GM19240 (cell line): ENCODE data around the gene CIZ1.

Experiments
- DNase-seq: peaks from one replicate; pipeline ENCODE4 v3.0.0; 2011; ENCODE audit warnings: low spot score; ENCODE audit not compliant: insufficient read length

CIZ1 gene

GRCh38 chr9:128214571-128215490, 23.5 kb upstream of the CIZ1 start:
- DNase-seq = no peak

- no peak for DNase-seq
Observed at GRCh38 chr9:128213746-128214497, 22.6 kb upstream of the CIZ1 start.

- DNase-seq = no peak
Observed at GRCh38 chr9:128211981-128212281, 20.6 kb upstream of the CIZ1 start.

- no peak for DNase-seq
Observed at GRCh38 chr9:128211186-128211980, 20.0 kb upstream of the CIZ1 start.

- no peak for DNase-seq
Observed at GRCh38 chr9:128208946-128209669, 17.7 kb upstream of the CIZ1 start.

- DNase-seq = no peak
Observed at GRCh38 chr9:128208386-128208785, 17.0 kb upstream of the CIZ1 start.

- DNase-seq = no peak
Observed at GRCh38 chr9:128206916-128207910, 15.8 kb upstream of the CIZ1 start.

GRCh38 chr9:128206484-128206883, 15.1 kb upstream of the CIZ1 start:
- no peak for DNase-seq

GRCh38 chr9:128205296-128205944, 14.0 kb upstream of the CIZ1 start:
- DNase-seq = no peak

- no peak for DNase-seq
Observed at GRCh38 chr9:128204858-128205257, 13.5 kb upstream of the CIZ1 start.

GRCh38 chr9:128203707-128204551, 12.6 kb upstream of the CIZ1 start:
- DNase-seq = no peak

GRCh38 chr9:128203024-128203706, 11.8 kb upstream of the CIZ1 start, which contains the start of gene DNM1:
TSS of gene DNM1 (plus strand) at chr9:128203379. CDS start at chr9:128203471, 92 bp downstream.
- DNase-seq = peak; percentile 92

GRCh38 chr9:128202648-128203023, 11.3 kb upstream of the CIZ1 start:
- DNase-seq = no peak

- no peak for DNase-seq
Observed at GRCh38 chr9:128201441-128202369, 10.3 kb upstream of the CIZ1 start.

- no peak for DNase-seq
Observed at GRCh38 chr9:128193469-128194096, 2.2 kb upstream of the CIZ1 start.
